Astrocyte of the cerebellum (primary cell): ENCODE results near the gene TSHR.

Source experiments
- DNase-seq: peaks from one replicate; pipeline ENCODE4 v3.0.0-alpha.2; 2011; ENCODE audit warnings: low read depth
- H3K4me3 ChIP-seq: 2 replicates; pipeline ENCODE4 v1.5.1; 2011; ENCODE audit warnings: mild to moderate bottlenecking, low read depth, low read length, moderate library complexity
- in situ Hi-C: cut with HindIII; loops from 2 replicates; pipeline ENCODE4 v1.10.0; 2017; ENCODE audit warnings: low sequenced_read_pairs
- TF ChIP-seq, protein P1 (sequence below): IDR thresholded peaks from 2 replicates; pipeline ENCODE4 v1.5.1; 2012; ENCODE audit warnings: low read length, low read depth, moderate library complexity, mild to moderate bottlenecking; ENCODE audit errors: missing control alignments

Gene TSHR

GRCh38 chr14:80958226-80958625, 2.8 kb downstream of the TSHR start:
- H3K4me3 ChIP-seq: no peak overlapping the region
- in situ Hi-C loops: no loop called here
- TF ChIP-seq, protein P1, sequence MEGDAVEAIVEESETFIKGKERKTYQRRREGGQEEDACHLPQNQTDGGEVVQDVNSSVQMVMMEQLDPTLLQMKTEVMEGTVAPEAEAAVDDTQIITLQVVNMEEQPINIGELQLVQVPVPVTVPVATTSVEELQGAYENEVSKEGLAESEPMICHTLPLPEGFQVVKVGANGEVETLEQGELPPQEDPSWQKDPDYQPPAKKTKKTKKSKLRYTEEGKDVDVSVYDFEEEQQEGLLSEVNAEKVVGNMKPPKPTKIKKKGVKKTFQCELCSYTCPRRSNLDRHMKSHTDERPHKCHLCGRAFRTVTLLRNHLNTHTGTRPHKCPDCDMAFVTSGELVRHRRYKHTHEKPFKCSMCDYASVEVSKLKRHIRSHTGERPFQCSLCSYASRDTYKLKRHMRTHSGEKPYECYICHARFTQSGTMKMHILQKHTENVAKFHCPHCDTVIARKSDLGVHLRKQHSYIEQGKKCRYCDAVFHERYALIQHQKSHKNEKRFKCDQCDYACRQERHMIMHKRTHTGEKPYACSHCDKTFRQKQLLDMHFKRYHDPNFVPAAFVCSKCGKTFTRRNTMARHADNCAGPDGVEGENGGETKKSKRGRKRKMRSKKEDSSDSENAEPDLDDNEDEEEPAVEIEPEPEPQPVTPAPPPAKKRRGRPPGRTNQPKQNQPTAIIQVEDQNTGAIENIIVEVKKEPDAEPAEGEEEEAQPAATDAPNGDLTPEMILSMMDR: no peak
- DNase-seq: no peak

DNA sequence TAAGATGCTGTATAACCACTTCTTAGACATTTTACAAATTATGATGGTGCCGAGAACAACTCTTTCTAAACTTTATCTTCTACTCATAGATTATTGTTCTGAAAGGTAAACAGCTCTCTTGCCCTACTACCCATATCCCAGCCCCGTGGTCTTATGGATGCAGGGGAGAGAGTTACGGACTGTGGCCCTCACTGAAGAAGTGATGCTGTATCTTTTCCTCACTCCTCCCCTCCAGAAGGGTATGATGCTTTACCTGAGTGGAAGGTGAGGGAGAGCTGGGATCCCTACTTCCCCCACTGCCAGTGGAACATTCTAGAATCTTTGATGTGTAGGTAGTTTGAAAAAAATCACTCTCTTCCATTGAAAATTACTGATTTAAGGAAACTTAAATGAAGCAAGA, 3.5 kb downstream of the TSHR start:
- no peak overlapping the region for H3K4me3 ChIP-seq
- TF ChIP-seq, protein P1: no peak
- in situ Hi-C loops: no loop called here
- no peak for DNase-seq

DNA sequence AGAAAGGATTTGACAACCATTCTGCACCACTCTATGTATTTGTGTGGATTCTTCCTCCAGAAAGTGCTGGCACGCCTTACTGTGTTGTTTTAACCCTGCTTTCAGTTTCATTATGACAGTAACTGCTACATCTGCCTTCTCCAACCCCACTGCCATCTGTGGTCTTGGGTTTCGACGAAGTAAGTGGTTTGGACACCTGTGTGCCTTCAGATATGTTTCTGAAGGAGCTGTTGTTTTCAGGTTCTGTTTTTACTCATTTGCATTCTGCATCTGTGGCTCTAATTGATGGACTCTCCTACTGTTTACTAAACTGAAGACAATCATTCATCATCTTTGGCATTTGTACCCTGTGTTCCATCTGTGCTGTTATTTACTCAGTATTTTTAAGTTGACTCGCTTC, 4.1 kb downstream of the TSHR start:
- no peak for DNase-seq
- H3K4me3 ChIP-seq: no peak overlapping the region

GRCh38 chr14:80965037-80965436, 9.6 kb downstream of the TSHR start:
- H3K4me3 ChIP-seq: no peak overlapping the region
- TF ChIP-seq, protein P1: no peak
- no peak for DNase-seq
- in situ Hi-C loops: no loop called here

More for the DNA sequence above, 4.1 kb downstream of the TSHR start:
- in situ Hi-C loops: no loop called here
- TF ChIP-seq, protein P1: no peak

- H3K4me3 ChIP-seq: no peak overlapping the region
- TF ChIP-seq, protein P1: no peak
- in situ Hi-C loops: no loop called here
- DNase-seq: peak; percentile 91
Observed at GRCh38 chr14:80973931-80974641, 18.7 kb downstream of the TSHR start.

GRCh38 chr14:80974679-80975078, 19.3 kb downstream of the TSHR start:
- no peak overlapping the region for H3K4me3 ChIP-seq
- no peak for DNase-seq
- in situ Hi-C loops: no loop called here
- TF ChIP-seq, protein P1: no peak

DNA sequence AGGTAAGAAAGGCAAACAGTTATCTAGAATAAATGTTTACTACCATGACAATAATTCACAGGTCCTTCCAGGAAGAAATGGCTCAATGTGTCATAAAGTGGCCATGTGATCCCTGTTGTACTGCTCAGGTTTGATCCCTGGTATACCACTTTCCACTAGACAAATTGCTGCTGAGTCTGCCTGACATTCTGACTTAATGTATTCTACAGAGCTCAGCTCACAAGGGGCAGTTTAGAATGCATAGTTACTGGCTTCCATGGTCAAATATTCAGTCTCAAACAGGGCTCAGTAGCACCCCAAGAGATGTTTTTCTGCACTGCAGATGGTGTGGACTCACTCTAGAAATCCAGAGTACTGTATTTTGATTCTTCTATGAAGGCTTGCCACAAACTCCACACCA, 21.8 kb downstream of the TSHR start:
- in situ Hi-C loops: no loop called here
- no peak for DNase-seq

More for the DNA sequence above, 21.8 kb downstream of the TSHR start:
- TF ChIP-seq, protein P1: no peak
- no peak overlapping the region for H3K4me3 ChIP-seq
